GM18517 (cell line): ENCODE data around the gene LSP1.
"Not testable (repeated sequence)": the region's sequence is repeated elsewhere in the genome, so short reads cannot be mapped to it uniquely, and the experiment has no call there.

Source experiments
- ATAC-seq: cut with Tn5 transposase; IDR thresholded peaks from one replicate; pipeline ENCODE4 v1.9.1; 2021; ENCODE audit warnings: mild to moderate bottlenecking, moderate library complexity; ENCODE audit not compliant: unreplicated experiment

Gene LSP1

GRCh38 chr11:1862588-1863351 is 9.9 kb downstream of the LSP1 start:
- no peak for ATAC-seq

- ATAC-seq = no peak
Observed at GRCh38 chr11:1863352-1864216, 10.7 kb downstream of the LSP1 start.

DNA sequence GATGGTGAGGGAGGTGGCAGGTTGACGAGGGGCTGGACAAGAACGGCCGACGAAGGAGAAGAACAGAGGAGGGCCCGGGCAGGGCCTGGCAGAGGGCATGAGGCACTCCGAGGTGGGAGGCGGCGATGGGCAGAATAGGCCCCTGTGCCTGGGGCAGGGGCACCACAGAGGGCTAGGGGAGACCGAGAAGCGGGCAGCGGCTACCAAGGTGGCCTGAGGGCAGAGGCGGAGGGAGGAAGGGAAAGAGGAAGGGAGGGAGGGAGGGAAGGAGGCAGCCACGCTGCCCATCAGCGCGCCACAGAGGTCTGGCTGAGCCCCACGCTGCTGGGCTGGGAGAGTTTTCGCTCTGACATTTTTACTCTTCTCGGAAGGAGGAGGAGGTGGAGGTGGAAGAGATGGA is 11.3 kb downstream of the LSP1 start:
- ATAC-seq = no peak

DNA sequence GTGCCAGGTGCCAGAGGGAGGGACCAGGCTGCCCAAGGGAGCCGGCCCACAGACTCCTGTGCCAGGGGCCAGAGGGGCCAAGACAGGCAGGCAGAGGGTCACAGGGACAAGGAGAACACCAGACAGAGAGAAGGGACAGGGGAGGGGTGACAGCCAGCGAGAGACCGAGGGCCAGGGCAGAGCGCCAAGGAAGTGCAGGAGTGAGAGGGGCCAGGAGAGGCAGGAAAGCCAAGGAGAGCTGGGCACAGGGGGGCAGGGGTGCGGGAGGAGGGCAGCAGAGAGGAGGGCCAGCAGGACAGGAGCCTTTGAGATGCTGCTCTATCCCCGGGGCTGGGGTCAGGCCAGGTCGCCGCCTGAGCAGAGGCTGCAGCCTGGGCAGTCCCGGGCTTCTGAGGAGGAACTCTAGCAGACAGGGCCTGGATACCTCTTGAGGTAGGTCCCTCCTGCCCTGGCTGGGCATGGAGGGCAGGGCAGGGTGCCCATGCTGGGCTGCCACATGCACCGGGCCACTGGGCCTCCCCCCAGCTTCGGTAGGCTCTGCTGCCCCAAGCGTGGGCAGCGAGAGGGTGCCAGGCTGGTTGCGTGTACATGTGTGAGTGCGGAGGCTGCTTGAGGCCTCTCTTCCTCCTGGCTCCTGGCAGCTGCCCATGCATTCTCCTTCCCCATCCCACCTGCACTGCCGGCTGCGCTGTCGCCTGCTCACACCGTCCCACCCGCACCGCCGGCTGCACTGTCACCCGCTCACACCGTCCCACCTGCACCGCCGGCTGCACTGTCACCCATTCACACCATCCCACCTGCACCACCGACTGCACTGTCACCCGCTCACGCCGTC is 12.2 kb downstream of the LSP1 start:
- no peak for ATAC-seq

DNA sequence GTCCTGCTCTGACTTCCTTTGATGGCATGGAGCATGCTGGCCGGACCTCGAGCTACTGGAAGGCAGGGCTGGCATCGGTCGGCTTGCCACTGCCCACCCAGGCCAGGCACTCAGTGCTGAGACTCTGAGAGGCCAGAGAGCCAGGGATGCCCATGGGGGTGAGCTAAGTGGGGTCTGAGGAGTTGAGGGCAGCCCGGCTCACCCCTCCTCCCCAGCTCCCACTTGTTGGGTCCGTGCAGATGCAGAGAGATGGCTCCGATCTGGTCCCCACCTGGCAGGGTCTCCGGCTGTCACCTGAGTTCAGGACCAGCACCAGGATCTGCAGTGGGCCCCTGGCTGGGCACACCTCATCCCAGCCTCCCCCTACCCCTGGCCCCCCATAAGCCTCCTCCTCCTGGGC is 13.3 kb downstream of the LSP1 start:
- ATAC-seq = no peak

GRCh38 chr11:1866776-1867175 is 13.9 kb downstream of the LSP1 start:
- no peak for ATAC-seq

GRCh38 chr11:1867381-1867780 is 14.5 kb downstream of the LSP1 start:
- no peak for ATAC-seq

DNA sequence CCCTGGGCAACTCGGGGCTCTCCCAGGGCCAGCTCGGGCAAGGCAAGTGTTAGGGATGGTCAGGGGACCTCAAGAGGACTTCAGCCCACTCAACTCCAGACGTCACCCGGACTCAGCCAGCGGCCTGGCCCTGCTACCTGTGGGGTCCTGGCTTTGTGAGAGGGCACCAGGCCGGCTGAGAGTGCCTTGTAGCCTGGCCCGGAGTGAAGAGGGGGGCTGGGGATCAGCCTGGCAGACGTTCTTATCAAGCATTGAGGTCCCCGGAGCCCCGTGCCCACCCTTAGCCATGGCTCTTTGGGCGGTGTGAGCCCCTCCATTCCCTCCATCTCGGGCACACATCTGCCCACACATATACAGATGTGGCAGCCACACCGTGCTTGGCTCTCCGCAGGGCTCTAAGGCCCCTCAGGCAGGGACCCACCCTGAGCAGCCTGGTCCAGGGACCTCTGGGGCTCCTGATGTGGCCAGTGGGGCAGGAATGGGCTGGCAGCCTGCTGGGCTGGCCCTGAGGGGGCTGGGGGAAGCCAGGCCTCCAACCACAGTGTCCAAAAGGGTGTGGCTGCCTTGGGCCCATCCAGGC is 15.3 kb downstream of the LSP1 start:
- ATAC-seq = no peak

DNA sequence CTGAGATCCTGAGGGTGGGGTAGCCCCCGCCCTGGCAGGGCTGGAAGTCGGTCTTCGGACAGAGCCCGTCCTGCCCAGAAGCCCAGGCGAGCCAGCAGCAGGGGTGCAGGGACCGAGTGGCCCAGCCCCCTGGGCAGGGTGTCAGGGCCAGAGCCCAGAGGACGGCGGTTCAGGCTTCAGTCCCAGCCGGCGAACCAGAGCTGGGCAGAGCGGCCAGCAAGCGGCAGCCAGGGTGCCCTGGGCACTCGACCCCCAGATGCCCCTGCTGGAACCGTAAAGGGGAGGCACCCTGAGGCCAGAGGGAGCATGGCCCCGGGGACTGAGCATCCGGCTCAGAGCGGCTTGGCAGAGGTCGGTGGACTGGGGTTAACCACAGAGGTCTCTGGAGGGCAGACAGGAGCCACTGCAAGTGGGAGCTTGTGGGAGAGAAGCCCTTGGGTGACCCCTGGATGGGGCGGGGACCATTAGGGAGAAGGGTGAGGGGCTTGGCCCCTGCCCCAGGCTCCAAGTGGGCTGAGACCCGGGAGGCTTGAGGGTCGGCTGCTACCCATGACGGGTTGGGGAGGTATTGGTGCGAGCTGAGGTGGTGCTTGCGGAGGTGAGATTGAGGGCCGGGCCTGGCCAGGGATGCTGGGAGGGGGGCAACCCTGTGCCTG is 15.9 kb downstream of the LSP1 start:
- no peak for ATAC-seq

GRCh38 chr11:1869427-1870325 is 16.8 kb downstream of the LSP1 start:
- no peak for ATAC-seq

- no peak for ATAC-seq
Observed at GRCh38 chr11:1870326-1870696, 17.4 kb downstream of the LSP1 start.

DNA sequence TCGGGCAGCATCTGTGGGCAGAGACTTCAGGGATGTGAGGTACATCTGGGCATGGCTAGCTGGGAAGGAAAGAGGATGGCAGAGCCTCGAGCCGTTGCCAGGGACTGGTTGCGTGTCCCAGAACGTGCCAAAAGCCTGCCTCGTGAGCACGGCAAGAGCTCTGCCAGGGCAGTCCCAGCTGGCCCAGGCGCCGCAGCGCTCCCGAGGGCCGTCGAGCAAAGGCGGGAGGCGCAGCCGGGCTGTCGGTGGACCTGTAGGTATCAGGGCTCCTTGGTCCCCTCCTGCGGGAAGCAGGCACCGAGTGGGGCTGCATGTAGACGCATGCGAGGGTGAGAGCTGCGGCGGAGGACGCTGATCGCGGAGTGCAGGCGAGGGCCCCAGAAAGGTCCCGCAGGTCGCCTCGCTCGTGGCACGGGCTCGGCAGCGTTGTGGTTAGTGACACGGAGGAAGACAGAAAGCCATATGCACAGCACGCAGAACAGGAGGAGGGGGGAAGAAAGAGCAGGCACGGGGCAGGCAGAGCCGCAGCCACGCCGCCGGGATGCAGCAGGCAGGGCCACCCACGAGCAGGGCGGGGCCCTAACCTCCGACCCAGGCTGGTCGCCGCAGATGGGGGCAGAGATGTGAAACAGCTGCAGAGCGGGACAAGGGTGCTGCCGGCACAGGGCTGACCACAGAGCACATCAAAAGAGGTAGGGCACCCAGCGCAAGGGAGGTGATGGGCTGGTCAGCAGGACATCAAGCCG is 18.0 kb downstream of the LSP1 start:
- no peak for ATAC-seq

DNA sequence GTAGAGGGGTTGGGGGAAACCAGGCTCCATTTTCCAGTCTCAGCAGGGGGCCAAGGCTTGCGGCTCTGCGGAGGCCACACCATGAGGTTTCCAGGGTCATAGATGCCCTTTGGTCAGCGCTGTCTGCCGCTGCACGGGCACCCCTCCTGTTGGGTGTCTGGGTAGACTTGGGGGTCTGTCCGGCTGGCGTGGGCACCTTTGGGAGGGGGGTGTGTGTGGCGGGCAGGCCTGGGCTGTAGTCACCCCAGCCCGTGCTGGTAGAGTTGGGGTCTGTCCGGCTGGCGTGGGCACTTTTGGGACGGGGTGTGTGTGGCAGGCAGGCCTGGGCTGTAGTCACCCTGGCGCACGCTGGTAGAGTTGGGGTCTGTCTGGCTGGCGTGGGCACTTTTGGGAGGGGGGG is 18.6 kb downstream of the LSP1 start:
- ATAC-seq = no peak

- ATAC-seq = no peak
Observed at GRCh38 chr11:1872267-1872985, 19.5 kb downstream of the LSP1 start.

GRCh38 chr11:1873048-1873812 is 20.3 kb downstream of the LSP1 start:
- ATAC-seq = no peak

DNA sequence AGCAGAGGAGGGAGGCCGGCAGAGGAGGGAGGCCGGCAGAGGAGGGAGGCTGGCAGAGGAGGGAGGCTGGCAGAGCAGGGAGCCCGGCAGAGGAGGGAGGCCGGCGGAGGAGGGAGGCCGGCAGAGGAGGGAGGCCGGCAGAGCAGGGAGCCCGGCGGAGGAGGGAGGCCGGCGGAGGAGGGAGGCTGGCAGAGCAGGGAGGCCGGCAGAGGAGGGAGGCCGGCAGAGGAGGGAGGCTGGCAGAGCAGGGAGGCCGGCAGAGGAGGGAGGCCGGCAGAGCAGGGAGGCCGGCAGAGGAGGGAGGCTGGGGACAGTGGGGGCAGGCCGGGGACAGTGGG is 20.9 kb downstream of the LSP1 start:
- ATAC-seq = not testable (repeated sequence)

- ATAC-seq = not testable (repeated sequence)
Observed at GRCh38 chr11:1874441-1875092, 21.7 kb downstream of the LSP1 start.
